Ishikawa (cell line): ENCODE measurements around the gene RALGPS2.

Experiments
- EP300 ChIP-seq: IDR thresholded peaks from 2 replicates; pipeline ENCODE4 v1.6.1; 2012; ENCODE audit warnings: borderline replicate concordance
- TAF1 ChIP-seq: IDR thresholded peaks from 2 replicates; pipeline ENCODE4 v1.6.1; 2012; ENCODE audit warnings: low read depth, mild to moderate bottlenecking
- TF ChIP-seq, protein P1 (sequence below): IDR thresholded peaks from 2 replicates; pipeline ENCODE4 v1.6.1; 2012; ENCODE audit warnings: low read depth, mild to moderate bottlenecking

DNA sequence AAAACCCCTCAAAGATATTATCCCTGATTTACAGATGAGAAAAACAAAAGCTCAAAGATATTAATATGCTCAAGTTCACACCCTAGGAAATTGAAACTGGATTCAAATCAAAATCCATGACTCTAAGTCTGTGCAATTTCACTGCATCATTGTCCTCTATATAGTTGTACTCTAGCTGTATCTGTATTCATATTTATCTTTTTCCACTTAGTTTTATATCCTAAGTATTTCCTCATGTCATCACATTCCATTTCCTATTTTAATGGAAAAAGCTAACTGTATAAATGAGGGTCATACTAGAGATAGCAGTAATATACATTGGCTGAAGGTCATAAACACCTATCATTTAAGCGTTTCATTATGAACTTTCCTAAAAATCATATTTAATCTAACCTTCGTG, 42.2 kb upstream of the RALGPS2 start:
- TF ChIP-seq EP300 = no peak
- no peak for TF ChIP-seq TAF1
- TF ChIP-seq, protein P1, sequence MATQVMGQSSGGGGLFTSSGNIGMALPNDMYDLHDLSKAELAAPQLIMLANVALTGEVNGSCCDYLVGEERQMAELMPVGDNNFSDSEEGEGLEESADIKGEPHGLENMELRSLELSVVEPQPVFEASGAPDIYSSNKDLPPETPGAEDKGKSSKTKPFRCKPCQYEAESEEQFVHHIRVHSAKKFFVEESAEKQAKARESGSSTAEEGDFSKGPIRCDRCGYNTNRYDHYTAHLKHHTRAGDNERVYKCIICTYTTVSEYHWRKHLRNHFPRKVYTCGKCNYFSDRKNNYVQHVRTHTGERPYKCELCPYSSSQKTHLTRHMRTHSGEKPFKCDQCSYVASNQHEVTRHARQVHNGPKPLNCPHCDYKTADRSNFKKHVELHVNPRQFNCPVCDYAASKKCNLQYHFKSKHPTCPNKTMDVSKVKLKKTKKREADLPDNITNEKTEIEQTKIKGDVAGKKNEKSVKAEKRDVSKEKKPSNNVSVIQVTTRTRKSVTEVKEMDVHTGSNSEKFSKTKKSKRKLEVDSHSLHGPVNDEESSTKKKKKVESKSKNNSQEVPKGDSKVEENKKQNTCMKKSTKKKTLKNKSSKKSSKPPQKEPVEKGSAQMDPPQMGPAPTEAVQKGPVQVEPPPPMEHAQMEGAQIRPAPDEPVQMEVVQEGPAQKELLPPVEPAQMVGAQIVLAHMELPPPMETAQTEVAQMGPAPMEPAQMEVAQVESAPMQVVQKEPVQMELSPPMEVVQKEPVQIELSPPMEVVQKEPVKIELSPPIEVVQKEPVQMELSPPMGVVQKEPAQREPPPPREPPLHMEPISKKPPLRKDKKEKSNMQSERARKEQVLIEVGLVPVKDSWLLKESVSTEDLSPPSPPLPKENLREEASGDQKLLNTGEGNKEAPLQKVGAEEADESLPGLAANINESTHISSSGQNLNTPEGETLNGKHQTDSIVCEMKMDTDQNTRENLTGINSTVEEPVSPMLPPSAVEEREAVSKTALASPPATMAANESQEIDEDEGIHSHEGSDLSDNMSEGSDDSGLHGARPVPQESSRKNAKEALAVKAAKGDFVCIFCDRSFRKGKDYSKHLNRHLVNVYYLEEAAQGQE = no peak
